Measurements from ENCODE around the gene EBP.
"Not testable (repeated sequence)": the region's sequence is repeated elsewhere in the genome, so short reads cannot be mapped to it uniquely, and the experiment has no call there.

Gene EBP

DNA sequence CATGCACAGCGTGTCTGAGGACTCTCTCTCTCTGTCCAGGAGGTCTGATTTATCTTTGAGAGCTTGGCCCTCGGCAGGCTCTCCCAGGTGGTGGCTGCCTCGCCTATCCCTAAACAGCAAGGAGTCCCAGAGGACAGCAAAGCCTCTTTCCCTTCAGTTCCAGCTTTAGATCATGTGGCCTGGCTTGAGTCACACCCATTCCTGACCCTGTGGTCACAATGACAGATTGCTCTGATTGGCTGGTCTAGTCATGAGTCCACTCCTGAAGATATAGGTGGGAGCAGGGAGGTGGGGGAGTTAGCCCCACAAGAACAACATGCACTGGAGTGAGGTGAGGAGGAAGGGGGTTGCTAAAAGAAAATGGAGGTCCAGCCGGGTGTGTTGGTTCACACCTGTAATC lies 24.9 kb upstream of the EBP start:
- no peak for DNase-seq

DNA sequence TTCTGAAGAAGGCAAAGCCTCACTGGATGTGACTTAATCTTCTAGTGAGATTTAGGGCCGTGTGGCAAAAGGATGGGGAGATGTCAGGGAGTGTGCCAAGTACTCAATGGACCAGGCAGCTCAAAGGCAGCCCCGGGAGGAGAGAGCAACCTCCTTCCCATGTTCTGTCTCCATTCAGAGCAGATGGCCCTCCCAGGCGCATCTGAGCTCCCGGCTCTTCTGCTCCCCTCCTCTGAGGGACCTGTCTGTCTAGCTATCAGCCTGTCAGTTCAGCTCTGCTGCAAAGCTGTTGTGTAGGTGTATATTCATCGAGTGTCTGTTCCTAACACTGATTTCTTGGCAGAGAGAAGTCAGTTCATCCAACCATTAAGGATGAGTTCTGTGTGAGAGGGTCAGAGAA lies 23.7 kb upstream of the EBP start:
- no peak for DNase-seq

GRCh38 chrX:48498374-48498809 lies 23.2 kb upstream of the EBP start:
- DNase-seq = no peak

- no peak for DNase-seq
These were observed 17.3 kb upstream of the EBP start for GRCh38 chrX:48504261-48504660.

DNA sequence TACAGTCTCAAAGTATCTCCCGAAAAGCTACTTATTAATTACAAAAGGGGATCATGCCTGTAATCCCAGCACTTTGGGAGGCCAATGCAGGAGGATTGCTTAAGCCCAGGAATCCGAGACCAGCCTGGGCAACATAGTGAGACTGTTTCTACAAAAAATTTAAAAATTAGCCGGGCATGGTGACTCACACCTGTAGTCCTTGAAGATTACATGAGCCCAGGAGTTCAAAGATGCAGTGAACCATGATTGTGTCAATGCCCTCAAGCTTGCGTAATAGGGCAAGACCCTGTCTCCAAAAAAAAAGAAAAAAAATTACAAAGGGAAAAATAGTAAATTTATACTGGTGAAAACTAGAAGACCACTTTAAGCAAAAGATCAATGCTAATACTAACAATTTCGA lies 16.1 kb upstream of the EBP start:
- no peak for DNase-seq

DNA sequence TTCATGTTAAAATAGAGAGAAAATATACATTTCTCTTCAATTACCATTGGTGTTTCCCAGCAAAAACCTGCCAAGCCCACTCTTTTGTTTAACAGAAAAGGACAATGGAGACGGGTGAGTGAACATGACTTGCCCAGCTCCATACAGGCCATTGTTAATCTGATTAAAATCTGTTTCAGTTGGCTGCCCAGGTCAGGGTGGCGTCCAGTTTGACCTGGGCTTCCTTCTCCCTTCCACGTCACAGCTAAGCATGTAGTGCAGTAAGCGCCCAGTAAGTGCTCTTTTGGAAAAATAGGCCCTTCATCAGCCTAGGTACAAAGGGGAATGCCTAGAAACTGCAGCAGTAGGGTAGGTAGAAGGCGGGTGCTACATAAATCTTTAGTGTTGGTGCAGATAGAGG lies 14.4 kb upstream of the EBP start:
- DNase-seq = no peak

GRCh38 chrX:48508400-48509244 lies 13.0 kb upstream of the EBP start, which contains the start of gene PORCN:
Gene PORCN (plus strand): TSS chrX:48508992. CDS start chrX:48509821, 829 bp downstream.
- peak; percentile 52 for DNase-seq

GRCh38 chrX:48509245-48509590 lies 12.4 kb upstream of the EBP start:
- DNase-seq = no peak

DNA sequence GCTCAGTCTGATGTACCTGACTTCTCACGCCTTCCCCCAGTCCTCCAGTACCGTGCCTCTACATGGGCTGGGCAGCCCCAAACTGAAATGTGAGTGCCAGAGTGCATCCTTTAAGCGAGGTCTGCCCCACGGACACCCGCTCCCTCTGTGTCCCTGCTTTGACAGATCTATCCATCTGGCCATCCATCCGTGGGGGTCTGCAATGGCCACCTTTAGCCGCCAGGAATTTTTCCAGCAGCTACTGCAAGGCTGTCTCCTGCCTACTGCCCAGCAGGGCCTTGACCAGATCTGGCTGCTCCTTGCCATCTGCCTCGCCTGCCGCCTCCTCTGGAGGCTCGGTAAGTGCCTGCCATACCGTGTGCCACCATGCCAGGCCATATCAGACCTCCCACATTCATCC lies 12.0 kb upstream of the EBP start:
- DNase-seq = no peak

GRCh38 chrX:48511560-48511959 lies 10.0 kb upstream of the EBP start:
- DNase-seq = no peak

DNA sequence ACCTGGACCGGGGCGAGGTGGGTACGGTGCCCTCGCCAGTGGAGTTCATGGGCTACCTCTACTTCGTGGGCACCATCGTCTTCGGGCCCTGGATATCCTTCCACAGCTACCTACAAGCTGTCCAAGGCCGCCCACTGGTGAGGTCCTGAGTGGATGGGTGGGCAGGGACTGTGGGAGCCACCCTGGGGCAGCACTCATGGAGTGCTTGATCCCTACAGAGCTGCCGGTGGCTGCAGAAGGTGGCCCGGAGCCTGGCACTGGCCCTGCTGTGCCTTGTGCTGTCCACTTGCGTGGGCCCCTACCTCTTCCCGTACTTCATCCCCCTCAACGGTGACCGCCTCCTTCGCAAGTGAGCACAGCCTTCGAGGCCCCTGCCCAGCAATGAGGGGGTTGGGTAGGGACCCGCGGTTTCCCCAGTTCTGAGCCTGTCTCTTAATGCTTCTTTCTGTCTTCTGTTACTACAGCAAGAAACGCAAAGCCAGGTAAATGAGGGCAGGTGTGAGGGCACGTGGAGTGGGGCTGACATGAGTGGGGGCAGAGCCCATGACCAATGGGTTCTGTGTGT lies 9.2 kb upstream of the EBP start:
- DNase-seq = no peak

GRCh38 chrX:48513670-48514069 lies 7.9 kb upstream of the EBP start:
- no peak for DNase-seq

GRCh38 chrX:48514126-48514806 lies 7.3 kb upstream of the EBP start:
- DNase-seq = no peak

- no peak for DNase-seq
These were observed 6.6 kb upstream of the EBP start for GRCh38 chrX:48514868-48515460.

DNA sequence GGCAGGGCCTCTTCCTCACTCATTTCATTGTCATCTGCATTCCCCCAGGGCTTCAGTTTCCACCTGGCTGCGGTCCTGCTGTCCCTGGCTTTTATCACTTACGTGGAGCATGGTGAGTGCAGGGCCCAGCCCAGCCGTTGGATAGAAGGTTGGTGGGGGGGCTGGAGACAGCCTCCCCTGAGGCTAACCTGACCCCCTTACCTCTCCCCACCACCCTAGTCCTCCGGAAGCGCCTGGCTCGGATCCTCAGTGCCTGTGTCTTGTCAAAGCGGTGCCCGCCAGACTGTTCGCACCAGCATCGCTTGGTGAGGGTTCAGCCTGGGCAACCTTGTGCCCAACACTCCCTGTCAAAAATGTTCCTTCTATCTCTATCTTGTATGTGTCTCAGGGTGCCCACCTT lies 5.8 kb upstream of the EBP start:
- DNase-seq = no peak

DNA sequence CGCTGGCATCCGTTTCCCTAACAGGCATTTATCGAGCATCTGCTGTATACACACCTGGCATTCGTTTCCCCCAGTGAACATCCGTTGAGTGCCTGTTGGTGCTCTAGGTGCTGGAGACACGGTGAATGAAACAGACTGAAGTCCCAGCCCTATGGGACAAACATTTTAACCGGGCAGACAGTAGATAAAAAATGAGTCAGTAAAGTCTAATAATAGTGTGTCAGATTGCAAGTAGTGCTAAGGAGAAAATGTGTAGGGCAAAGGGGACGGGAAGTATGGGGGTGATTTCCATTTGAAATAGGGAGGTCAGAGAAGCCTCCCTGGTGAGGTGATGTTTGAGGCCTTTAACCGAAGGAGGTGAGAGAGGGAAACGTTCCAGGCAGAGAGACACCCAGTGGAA lies 5.3 kb upstream of the EBP start:
- no peak for DNase-seq

GRCh38 chrX:48516987-48517386 lies 4.6 kb upstream of the EBP start:
- DNase-seq = no peak

DNA sequence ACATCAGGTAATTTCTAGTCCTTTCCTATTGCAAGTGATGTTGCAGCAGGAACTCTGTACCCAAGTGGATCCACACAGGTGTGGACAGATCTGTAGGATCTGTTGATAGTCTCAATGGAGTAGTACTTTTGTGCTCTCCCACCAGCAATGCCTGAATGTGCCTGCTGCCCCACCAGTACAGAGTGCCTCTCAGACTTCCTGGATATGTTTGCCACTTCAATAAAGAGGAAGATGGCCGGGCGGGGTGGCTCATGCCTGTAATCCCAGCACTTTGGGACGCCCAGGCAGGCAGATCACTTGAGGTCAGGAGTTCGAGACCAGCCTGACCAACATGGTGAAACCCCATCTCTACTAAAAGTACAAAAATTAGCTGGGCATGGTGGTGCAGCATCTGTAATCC lies 2.1 kb upstream of the EBP start:
- DNase-seq = not testable (repeated sequence)

- no peak for DNase-seq
These were observed 1.2 kb upstream of the EBP start for GRCh38 chrX:48520455-48520854.

- no peak for DNase-seq
These were observed 644 bp upstream of the EBP start for GRCh38 chrX:48520976-48521352.

DNA sequence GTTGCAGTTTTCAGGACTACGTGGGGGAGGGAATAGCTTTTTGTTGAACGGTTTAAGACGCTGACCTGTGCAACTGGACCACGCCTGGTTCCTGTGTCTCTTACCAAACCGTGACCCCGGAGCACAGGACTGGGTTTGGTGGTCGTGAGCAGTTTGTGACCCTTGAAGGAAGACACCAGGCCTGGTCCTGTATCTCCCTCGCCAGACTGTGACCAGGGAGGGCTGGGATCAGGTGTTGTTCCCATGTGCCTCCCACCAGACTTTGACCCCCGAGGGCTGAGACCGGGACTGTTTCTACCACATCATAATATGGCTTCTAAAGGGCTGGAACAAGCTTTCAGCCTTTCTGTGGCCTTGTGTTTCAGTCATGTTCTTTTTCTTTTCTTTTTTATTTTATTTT lies 683 bp downstream of the EBP start:
- DNase-seq = no peak

DNA sequence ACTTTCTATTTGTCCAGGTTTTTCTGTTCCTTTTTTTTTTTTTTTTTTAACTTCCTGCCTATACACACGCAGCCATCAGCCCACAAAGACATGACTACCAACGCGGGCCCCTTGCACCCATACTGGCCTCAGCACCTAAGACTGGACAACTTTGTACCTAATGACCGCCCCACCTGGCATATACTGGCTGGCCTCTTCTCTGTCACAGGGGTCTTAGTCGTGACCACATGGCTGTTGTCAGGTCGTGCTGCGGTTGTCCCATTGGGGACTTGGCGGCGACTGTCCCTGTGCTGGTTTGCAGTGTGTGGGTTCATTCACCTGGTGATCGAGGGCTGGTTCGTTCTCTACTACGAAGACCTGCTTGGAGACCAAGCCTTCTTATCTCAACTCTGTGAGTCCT lies 2.1 kb downstream of the EBP start:
- no peak for DNase-seq

- not testable (repeated sequence) for DNase-seq
These were observed 4.2 kb downstream of the EBP start for GRCh38 chrX:48525853-48526252.

- DNase-seq = no peak
These were observed 9.1 kb downstream of the EBP start for GRCh38 chrX:48530736-48531135.
